K562 (cell line): ENCODE data around the gene BMP3. TPM values are rescaled to one million over a fixed set of nuclear protein-coding genes. Genes with fewer than 3 reads are reported as not detected.

Experiments
- ATAC-seq: fragments of 200-7000 bp; cut with Tn5 transposase; 3 replicates; pipeline ENCODE4 v1.9.1; 2020; ENCODE audit warnings: moderate library complexity
- BruUV-seq: library from RNA; stranded (reverse); fragments of 400-500 nt; replicated peaks from 2 replicates; lab custom pipeline; 2021; lab: Mats Ljungman, UMichigan
- CTCF ChIA-PET: fragments of 300-600 bp; formaldehyde crosslinking; extraction: SDS; loops from one replicate; lab custom pipeline; 2021; ENCODE audit warnings: low intra/inter-chr PET ratio; lab: Yijun Ruan, JAX
- POLR2A ChIA-PET: fragments of 300-600, 350-650 bp; sonication (Branson Sonifier 250); formaldehyde crosslinking; extraction: SDS; loops from one replicate; lab custom pipeline; 2021; ENCODE audit warnings: antibody characterized with exemption, inconsistent platforms; lab: Yijun Ruan, JAX
- DNase-seq, 4 experiments: peaks; one replicate each; pipeline versions ENCODE4 v3.0.0 to v3.0.0-alpha.2; 2011 to 2018; ENCODE audit warnings: low spot score in 3 of 4, mixed read lengths in 3 of 4; ENCODE audit errors: extremely low read depth in 1 of 4
- FAIRE-seq: peaks from 2 replicates; lab custom pipeline; 2011; peaks lifted over from hg19 to GRCh38; lab: Jason Lieb, UNC
- H2AFZ ChIP-seq: 2 replicates; pipeline ENCODE4 v1.6.0; 2011; ENCODE audit warnings: low read depth, low read length, control low read depth, inconsistent platforms
- H3K27ac ChIP-seq: fragments of 200-600 bp; 3 replicates; pipeline ENCODE4 v1.8.0; 2011; ENCODE audit warnings: low read depth, mild to moderate bottlenecking, control low read depth, inconsistent platforms, low read length, moderate library complexity, mixed read lengths; ENCODE audit errors: extremely low read depth
- H3K27me3 ChIP-seq, 2 experiments: fragments of 300-600 bp in 1 of 2; 2 replicates in 1 of 2; 3 replicates in 1 of 2; pipeline versions ENCODE4 v1.6.0 to v1.8.0; 2011; ENCODE audit warnings: inconsistent platforms in 2 of 2, low read length in 2 of 2, mild to moderate bottlenecking in 1 of 2, mixed read lengths in 1 of 2, moderate library complexity in 1 of 2; ENCODE audit not compliant: control insufficient read depth in 2 of 2, insufficient read depth in 2 of 2
- H3K36me3 ChIP-seq: fragments of 300-600 bp; 3 replicates; pipeline ENCODE4 v1.8.0; 2011; ENCODE audit warnings: mild to moderate bottlenecking, low read length, inconsistent platforms; ENCODE audit not compliant: control insufficient read depth, insufficient read depth
- H3K4me1 ChIP-seq, 2 experiments: fragments of 200-600 bp in 1 of 2; replicated peaks in 1 of 2; 2 replicates in 1 of 2; 3 replicates in 1 of 2; pipeline versions ENCODE4 v1.5.1 to v1.8.0; 2011; ENCODE audit warnings: inconsistent platforms in 2 of 2, low read length in 2 of 2, mild to moderate bottlenecking in 1 of 2, mixed read lengths in 1 of 2, moderate library complexity in 1 of 2; ENCODE audit not compliant: control insufficient read depth in 2 of 2, insufficient read depth in 2 of 2
- H3K4me2 ChIP-seq: 2 replicates; pipeline ENCODE4 v1.6.1; 2011; ENCODE audit warnings: low read length, control low read depth, inconsistent platforms, mixed read lengths; ENCODE audit not compliant: insufficient read depth
- H3K4me3 ChIP-seq: fragments of 200-600 bp; sonication (generic), shearing (Covaris generic); 2 replicates; pipeline ENCODE4 v1.5.1; 2016; ENCODE audit warnings: control low read depth, inconsistent platforms
- H3K79me2 ChIP-seq: fragments of 200-600 bp; 3 replicates; pipeline ENCODE4 v1.8.0; 2011; ENCODE audit warnings: low read length, inconsistent platforms; ENCODE audit not compliant: control insufficient read depth, insufficient read depth
- H3K9ac ChIP-seq, 2 experiments: 2 replicates each; pipeline versions ENCODE4 v1.6.0 to v1.6.1; 2011; ENCODE audit warnings: low read depth in 2 of 2, low read length in 2 of 2, control low read depth in 1 of 2, inconsistent platforms in 1 of 2, mild to moderate bottlenecking in 1 of 2, mixed read lengths in 1 of 2; ENCODE audit not compliant: insufficient read depth in 1 of 2
- H3K9me1 ChIP-seq: one replicate; pipeline ENCODE4 v1.6.0; 2011; ENCODE audit warnings: inconsistent platforms, mild to moderate bottlenecking, low read length, moderate library complexity; ENCODE audit not compliant: control insufficient read depth, insufficient read depth
- H3K9me3 ChIP-seq: replicated peaks from 2 replicates; pipeline ENCODE4 v1.5.1; 2011; ENCODE audit warnings: low read depth, low read length, inconsistent platforms; ENCODE audit not compliant: control insufficient read depth, insufficient read depth
- H4K20me1 ChIP-seq: replicated peaks from 2 replicates; pipeline ENCODE4 v1.6.1; 2011; ENCODE audit warnings: low read length, inconsistent platforms, mixed read lengths; ENCODE audit not compliant: control insufficient read depth, insufficient read depth
- ARNT ChIP-seq, 2 experiments: fragments of 450-650 bp; IDR thresholded peaks; 2 replicates each; pipeline ENCODE4 v1.6.1; 2016; ENCODE audit warnings: mild to moderate bottlenecking in 1 of 2
- CHAMP1 ChIP-seq: fragments of 450-650 bp; IDR thresholded peaks from 2 replicates; pipeline ENCODE4 v1.6.1; 2016; ENCODE audit warnings: mild to moderate bottlenecking
- CREB3 ChIP-seq: fragments of 450-650 bp; conservative IDR thresholded peaks from 2 replicates; pipeline ENCODE4 v1.6.1; 2016; ENCODE audit warnings: missing genetic modification characterization, low read depth, mild to moderate bottlenecking, missing compliant biosample characterization, moderate library complexity
- HDGF ChIP-seq: fragments of 450-650 bp; IDR thresholded peaks from 2 replicates; pipeline ENCODE4 v1.6.1; 2016
- HINFP ChIP-seq: fragments of 450-650 bp; conservative IDR thresholded peaks from 2 replicates; pipeline ENCODE4 v1.6.1; 2016; ENCODE audit warnings: missing genetic modification characterization, low read depth, mild to moderate bottlenecking, control low read depth, missing compliant biosample characterization
- KAT8 ChIP-seq: fragments of 450-650 bp; IDR thresholded peaks from 2 replicates; pipeline ENCODE4 v1.6.1; 2016; ENCODE audit warnings: low read depth, mild to moderate bottlenecking
- LEF1 ChIP-seq: fragments of 450-650 bp; IDR thresholded peaks from 2 replicates; pipeline ENCODE4 v1.6.1; 2016; ENCODE audit warnings: mild to moderate bottlenecking
- NCOA2 ChIP-seq, 2 experiments: fragments of 450-650 bp; IDR thresholded peaks; 2 replicates each; pipeline ENCODE4 v1.6.1; 2018; ENCODE audit warnings: mild to moderate bottlenecking in 2 of 2, moderate library complexity in 1 of 2; ENCODE audit not compliant: partially characterized antibody in 2 of 2
- NFIC ChIP-seq: fragments of 450-650 bp; IDR thresholded peaks from 2 replicates; pipeline ENCODE4 v1.6.1; 2017; ENCODE audit warnings: mild to moderate bottlenecking, inconsistent platforms
- NR3C1 ChIP-seq: sonication (generic); formaldehyde crosslinking; IDR thresholded peaks from 2 replicates; pipeline ENCODE4 v1.8.1; 2022; ENCODE audit warnings: missing genetic modification reagents
- PTTG1 ChIP-seq: fragments of 450-650 bp; IDR thresholded peaks from 2 replicates; pipeline ENCODE4 v1.6.1; 2016; ENCODE audit warnings: low read depth, mild to moderate bottlenecking, missing genetic modification characterization, missing compliant biosample characterization
- RBM15 ChIP-seq: fragments of 200-400 bp; formaldehyde crosslinking; IDR thresholded peaks from 2 replicates; pipeline ENCODE4 v1.6.1; 2018; ENCODE audit warnings: mild to moderate bottlenecking, low read length, moderate library complexity; ENCODE audit not compliant: insufficient read depth
- SP2 ChIP-seq: IDR thresholded peaks from 2 replicates; pipeline ENCODE4 v1.6.1; 2011; ENCODE audit warnings: mild to moderate bottlenecking, low read depth, low read length, moderate library complexity; ENCODE audit not compliant: poor library complexity, severe bottlenecking; ENCODE audit errors: extremely low read depth
- STAT5B ChIP-seq: fragments of 250-450 bp; sonication (Bioruptor Pico); IDR thresholded peaks from 2 replicates; pipeline ENCODE4 v1.8.0; 2021; ENCODE audit warnings: mild to moderate bottlenecking, inconsistent platforms
- TSC22D4 ChIP-seq: fragments of 450-650 bp; IDR thresholded peaks from 2 replicates; pipeline ENCODE4 v1.6.1; 2016; ENCODE audit warnings: missing genetic modification characterization, missing biosample characterization, control low read depth
- ZNF239 ChIP-seq: fragments of 250-450 bp; sonication (Bioruptor Pico); IDR thresholded peaks from 2 replicates; pipeline ENCODE4 v1.4.0; 2020; ENCODE audit warnings: mild to moderate bottlenecking
- ZNF589 ChIP-seq: fragments of 200-800 bp; sonication (Bioruptor generic); IDR thresholded peaks from 2 replicates; pipeline ENCODE4 v1.6.1; 2016; ENCODE audit warnings: low read depth, missing genetic modification characterization, missing compliant biosample characterization
- ZNF79 ChIP-seq: fragments of 250-450 bp; sonication (Bioruptor Pico); IDR thresholded peaks from 2 replicates; pipeline ENCODE4 v1.4.0; 2020; ENCODE audit warnings: low read depth, mild to moderate bottlenecking, moderate library complexity
- WGBS: fragments of 100-300 bp; shearing (Covaris generic); methylation state at CpG from one replicate; pipeline ENCODE4 v1.1.6; 2016; ENCODE audit warnings: low coverage, mixed read lengths; ENCODE audit not compliant: insufficient coverage; ENCODE audit errors: missing lambda C conversion rate; 5-methylcytosine and 5-hydroxymethylcytosine counted together
- in situ Hi-C: fragments of 300-500 bp; cut with MboI; formaldehyde crosslinking; loops from 4 replicates; pipeline ENCODE4 v1.15.0; 2018; ENCODE audit warnings: inconsistent platforms, mixed read lengths
- intact Hi-C: fragments of 100-400 bp; cut with micrococcal nuclease; formaldehyde crosslinking; loops from 2 replicates; pipeline ENCODE4 v1.14.2; 2022
- polyA plus RNA-seq, 8 experiments: library from polyadenylated mRNA; depleted of rRNA in 4 of 8; stranded (reverse) in 5 of 8; unstranded in 3 of 8; fragments of >200 nt; fragmentation: Nextera tagmentation in 2 of 8; fragmentation: Illumina TruSeq in 1 of 8; extraction: Ambion mirVana in 2 of 8; extraction: Trizol in 1 of 8; gene quantifications; 2 replicates each; pipeline versions ENCODE4 v1.2.1 to v1.2.3, GENCODE V29; 2011 to 2014; ENCODE audit warnings: inconsistent platforms in 1 of 8, missing spikeins in 1 of 8
- total RNA-seq, 7 experiments: library from RNA; depleted of rRNA in 6 of 7; stranded (reverse); fragments of >200 nt in 6 of 7; fragmentation: Illumina TruSeq in 2 of 7; extraction: Trizol in 2 of 7; gene quantifications; 2 replicates each; pipeline versions ENCODE4 v1.2.1 to v1.2.3, GENCODE V29; 2011 to 2021; ENCODE audit warnings: low replicate concordance in 1 of 7

BMP3 gene
- total and polyA plus RNA-seq, 9 of the 15 experiments (the other 6 are each of a cell fraction or from before 2014, with no cell fraction given) = 0.01 TPM; not detected in 8

GRCh38 chr4:81039351-81039972, 9.0 kb downstream of the BMP3 start:
- intact Hi-C loops = no loop called here

More at GRCh38 chr4:81039351-81039972, 9.0 kb downstream of the BMP3 start:
- Histone ChIP-seq H3K9me1 (no peaks in the 10 kb centered on the region), H3K27me3 (no peaks in the 10 kb centered on the region), H3K36me3 (no peaks in the 10 kb centered on the region), H3K9me3 (no peaks in the 10 kb centered on the region), H3K9ac (no peak overlapping the region), H2AFZ (no peak overlapping the region), H3K4me3 (no peak overlapping the region), H3K4me1 (no peaks in the 10 kb centered on the region), H3K79me2 (no peaks in the 10 kb centered on the region), H4K20me1 (no peaks in the 10 kb centered on the region), H3K4me2 (no peak overlapping the region), H3K27ac (no peak overlapping the region)
- 1% methylated on average over 4 of the region's 4 CpGs for WGBS
- in situ Hi-C loops = no loop called here
- no TSS peak for BruUV-seq
- ChIA-PET CTCF (interaction anchor here (0.5 to 1.2 kb wide), 2 partner anchors 50 to 677 kb away, joined by 3 to 4 read pairs; no protein-coding TSS in a partner anchor), POLR2A (no interaction called here)
- ATAC-seq (no peak), DNase-seq (no peak), FAIRE-seq (no peak)
- TF ChIP-seq NR3C1 (CRISPR knock-in tag) (no peak), ZNF239 (no peak), NCOA2 (IDR thresholded peaks at IDR 0.05; ENCODE audit: partially characterized antibody in 2 of 2) (no peak), TSC22D4 (tag) (no peak), SP2 (no peak), HINFP (no peak), HDGF (no peak), CREB3 (tag) (no peak), LEF1 (no peak), ARNT (IDR thresholded peaks at IDR 0.05) (no peak), CHAMP1 (no peak), ZNF79 (CRISPR knock-in tag) (no peak), PTTG1 (tag) (no peak), KAT8 (no peak), RBM15 (no peak), NFIC (no peak), ZNF589 (CRISPR knock-in tag) (no peak), STAT5B (no peak)
